Transverse colon (tissue), 3 donors: ENCODE data around the gene PSMD12.

Source experiments
- CTCF ChIP-seq, 5 experiments: fragments of 200-600 bp in 3 of 5; fragments of 450-650 bp in 2 of 5; sonication (generic) in 3 of 5; IDR thresholded peaks; 1 replicate in 2 of 5; 2 replicates in 3 of 5; pipeline ENCODE4 v1.5.1; 2016 to 2017; ENCODE audit warnings: antibody characterized with exemption in 5 of 5, inconsistent platforms in 3 of 5, mild to moderate bottlenecking in 2 of 5, moderate library complexity in 1 of 5
- EP300 ChIP-seq: sonication (generic); formaldehyde crosslinking; IDR thresholded peaks from one replicate; pipeline ENCODE4 v1.6.1; 2017; ENCODE audit warnings: antibody characterized with exemption, low read depth
- POLR2A ChIP-seq: fragments of 450-650 bp; IDR thresholded peaks from one replicate; pipeline ENCODE4 v1.6.1; 2016; ENCODE audit warnings: antibody characterized with exemption, mild to moderate bottlenecking, moderate library complexity

DNA sequence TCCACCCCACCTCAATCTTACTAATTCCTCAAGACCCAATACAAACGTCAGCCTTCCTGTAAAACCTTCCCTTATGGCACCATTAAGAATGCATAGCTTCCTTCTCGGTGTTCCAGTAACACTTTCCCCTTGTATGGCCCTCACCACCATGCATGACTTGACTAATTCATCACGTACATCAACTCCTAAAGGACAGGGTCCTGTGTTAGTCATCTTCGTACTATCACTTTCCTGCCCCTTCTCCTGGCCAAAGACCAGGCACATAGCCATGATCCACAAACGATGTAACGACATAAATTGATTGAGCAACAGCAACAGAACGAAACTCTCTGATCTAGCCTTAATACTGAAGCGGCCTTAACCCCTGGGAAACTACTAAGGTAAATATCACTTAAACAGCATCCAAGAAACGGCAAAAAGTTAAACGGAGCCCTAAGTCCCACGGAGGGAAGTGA lies 612 bp downstream of the PSMD12 start:
- TF ChIP-seq CTCF (IDR thresholded peaks at IDR 0.05) (no peak), POLR2A (no peak), EP300 (no peak)
